HCT116 (cell line): ENCODE data around the gene ABHD17C. TPM values are rescaled to one million over a fixed set of nuclear protein-coding genes. Genes with fewer than 3 reads are reported as not detected.

Experiments used
- ATAC-seq: fragments of 200-7000 bp; cut with Tn5 transposase; 2 replicates; pipeline ENCODE4 v1.9.1; 2020; ENCODE audit warnings: mild to moderate bottlenecking, moderate library complexity
- BruUV-seq: library from RNA; stranded (reverse); fragments of 400-500 nt; replicated peaks from 2 replicates; lab custom pipeline; 2021; lab: Mats Ljungman, UMichigan
- CTCF ChIA-PET: fragments of 300-600 bp; sonication (Branson Sonifier 250); formaldehyde crosslinking; loops from one replicate; lab custom pipeline; 2021; ENCODE audit warnings: antibody characterized with exemption; lab: Charles Lee
- POLR2A ChIA-PET: fragments of 300-600, 350-600 bp; sonication (Branson Sonifier 250); formaldehyde crosslinking; loops from one replicate; lab custom pipeline; 2021; ENCODE audit warnings: antibody characterized with exemption; lab: Charles Lee
- RAD21 ChIA-PET, 2 experiments: fragments of 300-600 bp; sonication (Branson Sonifier 250); formaldehyde crosslinking; loops; one replicate each; lab custom pipeline; 2023; ENCODE audit warnings: low total read pairs in 2 of 2; ENCODE audit not compliant: uncharacterized antibody in 2 of 2, unreplicated experiment in 2 of 2, low non-redundant PET in 1 of 2; lab: Charles Lee
- DNase-seq: peaks from one replicate; pipeline ENCODE4 v3.0.0-alpha.2; 2010; ENCODE audit warnings: low read depth, low spot score
- H2AFZ ChIP-seq: fragments of 200-600 bp; shearing (Covaris generic), sonication (generic); 2 replicates; pipeline ENCODE4 v1.6.1; 2017; ENCODE audit warnings: low read depth, mixed run types, mixed read lengths, antibody characterized with exemption, low read length; ENCODE audit not compliant: poor library complexity, severe bottlenecking
- H3K27ac ChIP-seq: 2 replicates; pipeline ENCODE4 v1.5.1; 2012; ENCODE audit warnings: low read depth, low read length
- H3K27me3 ChIP-seq: fragments of 200-600 bp; sonication (generic); 2 replicates; pipeline ENCODE4 v1.6.1; 2016; ENCODE audit warnings: mixed run types, low read length, mixed read lengths; ENCODE audit not compliant: insufficient read depth
- H3K36me3 ChIP-seq, 2 experiments: fragments of 200-500 bp in 1 of 2; fragments of 200-600 bp in 1 of 2; sonication (Bioruptor generic) in 1 of 2; sonication (generic) in 1 of 2; 2 replicates each; pipeline versions ENCODE4 v1.5.1 to v1.6.1; 2014 to 2016; ENCODE audit warnings: low read length in 2 of 2, inconsistent platforms in 1 of 2, mixed read lengths in 1 of 2, mixed run types in 1 of 2; ENCODE audit not compliant: insufficient read depth in 2 of 2, control insufficient read depth in 1 of 2
- H3K4me1 ChIP-seq, 2 experiments: fragments of 200-600 bp in 1 of 2; sonication (generic) in 1 of 2; 2 replicates each; pipeline versions ENCODE4 v1.5.1 to v1.6.1; 2012 to 2017; ENCODE audit warnings: low read length in 2 of 2, inconsistent platforms in 1 of 2, mild to moderate bottlenecking in 1 of 2, mixed read lengths in 1 of 2, mixed run types in 1 of 2, moderate library complexity in 1 of 2; ENCODE audit not compliant: insufficient read depth in 2 of 2, control insufficient read depth in 1 of 2
- H3K4me2 ChIP-seq: fragments of 200-600 bp; sonication (generic); 2 replicates; pipeline ENCODE4 v1.6.1; 2017; ENCODE audit warnings: mixed run types, low read length, mixed read lengths
- H3K4me3 ChIP-seq, 2 experiments: fragments of 200-600 bp in 1 of 2; sonication (generic) in 1 of 2; replicated peaks in 1 of 2; 2 replicates each; pipeline ENCODE4 v1.5.1; 2011 to 2016; ENCODE audit warnings: low read length in 2 of 2, control low read depth in 1 of 2, low read depth in 1 of 2, mild to moderate bottlenecking in 1 of 2, mixed read lengths in 1 of 2, mixed run types in 1 of 2
- H3K79me2 ChIP-seq: fragments of 200-600 bp; sonication (generic); 2 replicates; pipeline ENCODE4 v1.6.1; 2017; ENCODE audit warnings: mild to moderate bottlenecking, mixed run types, low read length, moderate library complexity, mixed read lengths; ENCODE audit not compliant: insufficient read depth
- H3K9ac ChIP-seq: fragments of 200-600 bp; sonication (generic); 2 replicates; pipeline ENCODE4 v1.6.1; 2016; ENCODE audit warnings: low read length, mixed read lengths
- H3K9me2 ChIP-seq: fragments of 200-600 bp; sonication (generic), shearing (Covaris generic); 2 replicates; pipeline ENCODE4 v1.6.1; 2017; ENCODE audit warnings: mixed run types, mild to moderate bottlenecking, moderate library complexity; ENCODE audit not compliant: insufficient read depth
- H3K9me3 ChIP-seq, 2 experiments: fragments of 200-500 bp in 1 of 2; fragments of 200-600 bp in 1 of 2; sonication (Bioruptor generic) in 1 of 2; sonication (generic) in 1 of 2; 2 replicates each; pipeline ENCODE4 v1.6.1; 2014 to 2017; ENCODE audit warnings: low read length in 2 of 2, mixed read lengths in 2 of 2, inconsistent platforms in 1 of 2, low read depth in 1 of 2, mild to moderate bottlenecking in 1 of 2, mixed run types in 1 of 2, moderate library complexity in 1 of 2; ENCODE audit not compliant: control insufficient read depth in 1 of 2, insufficient read depth in 1 of 2
- H4K20me1 ChIP-seq: fragments of 200-600 bp; sonication (generic), shearing (Covaris generic); 2 replicates; pipeline ENCODE4 v1.6.1; 2017; ENCODE audit warnings: mixed run types, mild to moderate bottlenecking, moderate library complexity; ENCODE audit not compliant: insufficient read depth
- ATF3 ChIP-seq: IDR thresholded peaks from 2 replicates; pipeline ENCODE4 v1.6.1; 2012
- CBX3 ChIP-seq: IDR thresholded peaks from 2 replicates; pipeline ENCODE4 v1.6.1; 2012; ENCODE audit warnings: low read depth
- CEBPB ChIP-seq: IDR thresholded peaks from 2 replicates; pipeline ENCODE4 v1.6.1; 2012; ENCODE audit warnings: low read depth
- CTCF ChIP-seq, 3 experiments: fragments of 200-600 bp in 1 of 3; sonication (generic) in 1 of 3; IDR thresholded peaks in 2 of 3; conservative IDR thresholded peaks in 1 of 3; 2 replicates each; pipeline ENCODE4 v1.5.1; 2012 to 2017; ENCODE audit warnings: low read depth in 2 of 3, low read length in 2 of 3, antibody characterized with exemption in 1 of 3, borderline replicate concordance in 1 of 3, control low read depth in 1 of 3, mild to moderate bottlenecking in 1 of 3, mixed read lengths in 1 of 3, mixed run types in 1 of 3, moderate library complexity in 1 of 3; ENCODE audit not compliant: insufficient read depth in 1 of 3
- EGR1 ChIP-seq: IDR thresholded peaks from 2 replicates; pipeline ENCODE4 v1.6.1; 2012; ENCODE audit warnings: low read depth
- EZH2 ChIP-seq: fragments of 200-600 bp; sonication (generic); IDR thresholded peaks from 2 replicates; pipeline ENCODE4 v1.6.1; 2017; ENCODE audit warnings: antibody characterized with exemption, mixed run types
- MAX ChIP-seq: IDR thresholded peaks from 2 replicates; pipeline ENCODE4 v1.6.1; 2012
- POLR2A ChIP-seq: IDR thresholded peaks from 2 replicates; pipeline ENCODE4 v1.7.0; 2011; ENCODE audit warnings: borderline replicate concordance; ENCODE audit not compliant: insufficient read depth, insufficient read length; ENCODE audit errors: extremely low read depth
- POLR2AphosphoS5 ChIP-seq: IDR thresholded peaks from 2 replicates; pipeline ENCODE4 v1.6.1; 2011; ENCODE audit warnings: mild to moderate bottlenecking, low read depth, low read length, moderate library complexity
- RAD21 ChIP-seq: IDR thresholded peaks from 2 replicates; pipeline ENCODE4 v1.6.1; 2012; ENCODE audit warnings: low read depth, mild to moderate bottlenecking
- REST ChIP-seq: IDR thresholded peaks from 2 replicates; pipeline ENCODE4 v1.6.1; 2012; ENCODE audit warnings: low read depth
- SIN3A ChIP-seq: IDR thresholded peaks from 2 replicates; pipeline ENCODE4 v1.6.1; 2012; ENCODE audit warnings: low read depth
- TCF7L2 ChIP-seq: IDR thresholded peaks from 2 replicates; pipeline ENCODE4 v1.7.0; 2011; ENCODE audit warnings: borderline replicate concordance, inconsistent platforms; ENCODE audit not compliant: insufficient read depth, insufficient read length; ENCODE audit errors: extremely low read depth
- YY1 ChIP-seq: IDR thresholded peaks from 2 replicates; pipeline ENCODE4 v1.6.1; 2011; ENCODE audit warnings: low read length, low read depth, moderate library complexity, mild to moderate bottlenecking; ENCODE audit not compliant: insufficient replicate concordance; ENCODE audit errors: extremely low read depth
- ZBTB33 ChIP-seq: IDR thresholded peaks from 2 replicates; pipeline ENCODE4 v1.6.1; 2011; ENCODE audit warnings: mild to moderate bottlenecking, low read length, moderate library complexity; ENCODE audit not compliant: insufficient replicate concordance; ENCODE audit errors: extremely low read depth
- ZFX ChIP-seq: fragments of 450-650 bp; IDR thresholded peaks from 2 replicates; pipeline ENCODE4 v1.6.1; 2017
- ZNF274 ChIP-seq: fragments of 200-500 bp; sonication (Bioruptor generic); IDR thresholded peaks from 2 replicates; pipeline ENCODE4 v1.6.1; 2014; ENCODE audit warnings: mild to moderate bottlenecking, low read depth, low read length, inconsistent platforms
- intact Hi-C: fragments of 100-400 bp; cut with micrococcal nuclease; formaldehyde crosslinking; loops from 2 replicates; pipeline ENCODE4 v1.10.0; 2022
- total RNA-seq: library from RNA; stranded (reverse); gene quantifications from one replicate; pipeline ENCODE4 v1.2.1, GENCODE V29; 2021; ENCODE audit not compliant: unreplicated experiment

Gene ABHD17C
- total RNA-seq, 1 experiment from 2014 or later, result 27.9 TPM

- Histone ChIP-seq H3K4me2 (no peak overlapping the region), H3K27ac (no peak overlapping the region), H3K36me3 (no peaks in the 10 kb centered on the region), H3K4me3 (no peak overlapping the region), H3K4me1 (no peaks in the 10 kb centered on the region), H3K9me3 (no peaks in the 10 kb centered on the region), H3K9ac (no peak overlapping the region), H3K27me3 (no peaks in the 10 kb centered on the region), H4K20me1 (no peaks in the 10 kb centered on the region), H3K79me2 (peaks cover 78% of the 10 kb centered on the region), H2AFZ (no peak overlapping the region)
- DNase-seq, result no peak
- BruUV-seq, result no TSS peak
- RAD21 ChIA-PET, result no interaction called here
- intact Hi-C loops, result no loop called here
- ATAC-seq, result no peak
- TF ChIP-seq ZNF274, result no peak
- no peak for TF ChIP-seq ZFX
- no peak for TF ChIP-seq EGR1
- no peak for TF ChIP-seq TCF7L2
- TF ChIP-seq ATF3, result no peak
- TF ChIP-seq MAX, result no peak
- TF ChIP-seq CEBPB, result no peak
- TF ChIP-seq REST, result no peak
- no peak for TF ChIP-seq EZH2
- no peak for TF ChIP-seq RAD21
- no peak for TF ChIP-seq POLR2AphosphoS5
- TF ChIP-seq POLR2A, result no peak
- no peak for TF ChIP-seq SIN3A
- TF ChIP-seq CBX3, result no peak
- no peak for TF ChIP-seq ZBTB33
- no peak for TF ChIP-seq YY1
- TF ChIP-seq CTCF (IDR thresholded peaks at IDR 0.05 in 2 of 3, conservative IDR thresholded peaks at IDR 0.05 in 1 of 3; ENCODE audit: borderline replicate concordance in 1 of 3, insufficient read depth in 1 of 3, low read depth in 2 of 3, low read length in 2 of 3), result no peak
- TF ChIP-seq, all 23 proteins: peak for 0
- H3K9me2 ChIP-seq, result no peaks in the 10 kb centered on the region
- ChIA-PET POLR2A (no interaction called here), CTCF (no interaction called here)
Measured at GRCh38 chr15:80730926-80731325, 35.8 kb downstream of the ABHD17C start.
